DOHH2 (cell line): Measurements from ENCODE around the gene TGM4.

Experiments
- H3F3A ChIP-seq: fragments of 200-600 bp; sonication (generic), shearing (Covaris generic); 2 replicates; pipeline ENCODE4 v1.6.0; 2016; ENCODE audit warnings: antibody characterized with exemption, mild to moderate bottlenecking; ENCODE audit not compliant: control insufficient read depth, insufficient read depth
- H3K27ac ChIP-seq: fragments of 200-600 bp; sonication (generic); 2 replicates; pipeline ENCODE4 v1.5.1; 2014; ENCODE audit warnings: low read depth, mild to moderate bottlenecking, low read length, moderate library complexity
- H3K27me3 ChIP-seq: fragments of 200-600 bp; sonication (generic); 2 replicates; pipeline ENCODE4 v1.6.1; 2014; ENCODE audit warnings: mild to moderate bottlenecking, low read length, mixed read lengths; ENCODE audit not compliant: control insufficient read depth
- H3K36me3 ChIP-seq: fragments of 200-600 bp; sonication (generic); 2 replicates; pipeline ENCODE4 v1.6.1; 2014; ENCODE audit warnings: mild to moderate bottlenecking, low read length, moderate library complexity, mixed read lengths; ENCODE audit not compliant: control insufficient read depth
- H3K4me1 ChIP-seq: fragments of 200-600 bp; sonication (generic); 2 replicates; pipeline ENCODE4 v1.6.1; 2014; ENCODE audit warnings: mild to moderate bottlenecking, low read length, mixed read lengths; ENCODE audit not compliant: control insufficient read depth
- H3K4me2 ChIP-seq: fragments of 200-600 bp; sonication (generic); 2 replicates; pipeline ENCODE4 v1.6.0; 2014; ENCODE audit warnings: mild to moderate bottlenecking, low read length, moderate library complexity
- H3K4me3 ChIP-seq: fragments of 200-600 bp; sonication (generic); 2 replicates; pipeline ENCODE4 v1.5.1; 2014; ENCODE audit warnings: mild to moderate bottlenecking, low read length, mixed read lengths
- H3K79me2 ChIP-seq: fragments of 200-600 bp; sonication (generic); 2 replicates; pipeline ENCODE4 v1.6.1; 2014; ENCODE audit warnings: mild to moderate bottlenecking, low read length, mixed read lengths; ENCODE audit not compliant: control insufficient read depth
- H3K9me2 ChIP-seq: fragments of 200-600 bp; sonication (generic); replicated peaks from 2 replicates; pipeline ENCODE4 v1.6.1; 2014; ENCODE audit warnings: mild to moderate bottlenecking, low read length, mixed read lengths; ENCODE audit not compliant: control insufficient read depth
- H3K9me3 ChIP-seq: fragments of 200-600 bp; sonication (generic); 2 replicates; pipeline ENCODE4 v1.6.1; 2014; ENCODE audit warnings: antibody characterized with exemption, low read length, mixed read lengths; ENCODE audit not compliant: control insufficient read depth, insufficient read depth
- H4K20me1 ChIP-seq: fragments of 200-600 bp; sonication (generic); 2 replicates; pipeline ENCODE4 v1.6.0; 2014; ENCODE audit warnings: low read depth, mild to moderate bottlenecking, antibody characterized with exemption, low read length, moderate library complexity; ENCODE audit not compliant: control insufficient read depth, insufficient read depth
- EZH2phosphoT487 ChIP-seq: fragments of 200-600 bp; sonication (generic); IDR thresholded peaks from 2 replicates; pipeline ENCODE4 v1.6.1; 2017; ENCODE audit warnings: borderline replicate concordance, mild to moderate bottlenecking, antibody characterized with exemption, low read length, moderate library complexity, mixed read lengths
- TF ChIP-seq, protein P1 (sequence below): fragments of 200-600 bp; sonication (generic); IDR thresholded peaks from one replicate; pipeline ENCODE4 v1.5.1; 2014; ENCODE audit warnings: antibody characterized with exemption, mild to moderate bottlenecking, low read depth, low read length; ENCODE audit not compliant: poor library complexity, severe bottlenecking

The TGM4 gene

GRCh38 chr3:44955917-44956316 lies 81.5 kb downstream of the TGM4 start:
- Histone ChIP-seq H3K4me1 (peaks cover 42% of the 10 kb centered on the region), H3K79me2 (peaks cover 36% of the 10 kb centered on the region), H3K36me3 (peaks cover 27% of the 10 kb centered on the region; the same call in 1 of the 2 replicates), H3K9me2 (no peaks in the 10 kb centered on the region), H3K27ac (no peak overlapping the region), H3K9me3 (no peaks in the 10 kb centered on the region), H3K27me3 (no peaks in the 10 kb centered on the region), H3F3A (no peaks in the 10 kb centered on the region), H4K20me1 (no peaks in the 10 kb centered on the region), H3K4me3 (peak overlapping the region; percentile 19; the same call in 1 of the 2 replicates), H3K4me2 (peak overlapping the region; percentile 40)
- TF ChIP-seq, protein P1, sequence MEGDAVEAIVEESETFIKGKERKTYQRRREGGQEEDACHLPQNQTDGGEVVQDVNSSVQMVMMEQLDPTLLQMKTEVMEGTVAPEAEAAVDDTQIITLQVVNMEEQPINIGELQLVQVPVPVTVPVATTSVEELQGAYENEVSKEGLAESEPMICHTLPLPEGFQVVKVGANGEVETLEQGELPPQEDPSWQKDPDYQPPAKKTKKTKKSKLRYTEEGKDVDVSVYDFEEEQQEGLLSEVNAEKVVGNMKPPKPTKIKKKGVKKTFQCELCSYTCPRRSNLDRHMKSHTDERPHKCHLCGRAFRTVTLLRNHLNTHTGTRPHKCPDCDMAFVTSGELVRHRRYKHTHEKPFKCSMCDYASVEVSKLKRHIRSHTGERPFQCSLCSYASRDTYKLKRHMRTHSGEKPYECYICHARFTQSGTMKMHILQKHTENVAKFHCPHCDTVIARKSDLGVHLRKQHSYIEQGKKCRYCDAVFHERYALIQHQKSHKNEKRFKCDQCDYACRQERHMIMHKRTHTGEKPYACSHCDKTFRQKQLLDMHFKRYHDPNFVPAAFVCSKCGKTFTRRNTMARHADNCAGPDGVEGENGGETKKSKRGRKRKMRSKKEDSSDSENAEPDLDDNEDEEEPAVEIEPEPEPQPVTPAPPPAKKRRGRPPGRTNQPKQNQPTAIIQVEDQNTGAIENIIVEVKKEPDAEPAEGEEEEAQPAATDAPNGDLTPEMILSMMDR = no peak
- no peak for TF ChIP-seq EZH2phosphoT487

GRCh38 chr3:44957986-44958385 lies 83.6 kb downstream of the TGM4 start:
- no peak overlapping the region for H3K4me3 ChIP-seq
- H3K79me2 ChIP-seq = peaks cover 44% of the 10 kb centered on the region

DNA sequence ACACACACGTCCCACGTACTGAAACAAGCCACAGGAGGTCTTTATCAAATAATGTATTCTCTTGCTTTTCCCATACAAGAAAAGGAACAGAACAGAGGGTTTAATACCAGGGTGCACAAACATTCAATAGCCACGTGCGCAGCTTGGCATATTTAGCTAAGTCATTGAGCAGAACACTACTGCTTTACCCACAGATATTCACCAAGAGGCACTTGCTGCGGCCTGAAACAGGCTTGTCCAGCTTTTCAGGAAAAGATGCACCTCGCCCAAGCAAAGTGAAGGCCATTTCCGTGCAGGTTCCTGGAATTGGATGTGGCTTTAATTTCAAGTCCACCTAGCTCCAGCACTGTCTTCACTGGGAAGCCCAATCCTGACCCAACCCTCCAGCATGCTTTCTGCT lies 84.0 kb downstream of the TGM4 start:
- Histone ChIP-seq H3K4me2 (no peak overlapping the region), H3F3A (no peaks in the 10 kb centered on the region), H3K4me3 (no peak overlapping the region), H3K9me3 (no peaks in the 10 kb centered on the region), H3K79me2 (peaks cover 48% of the 10 kb centered on the region), H3K27me3 (no peaks in the 10 kb centered on the region), H3K36me3 (peaks cover 22% of the 10 kb centered on the region; the same call in 1 of the 2 replicates), H3K27ac (no peak overlapping the region), H4K20me1 (peaks cover 6% of the 10 kb centered on the region; the same call in 1 of the 2 replicates), H3K9me2 (no peaks in the 10 kb centered on the region), H3K4me1 (peaks cover 35% of the 10 kb centered on the region)
- TF ChIP-seq EZH2phosphoT487 = no peak
- TF ChIP-seq, protein P1 = no peak

More at GRCh38 chr3:44957986-44958385, 83.6 kb downstream of the TGM4 start:
- peaks cover 23% of the 10 kb centered on the region; the same call in 1 of the 2 replicates for H3K36me3 ChIP-seq
- no peak overlapping the region for H3K27ac ChIP-seq
- peaks cover 6% of the 10 kb centered on the region; the same call in 1 of the 2 replicates for H4K20me1 ChIP-seq
- no peak for TF ChIP-seq EZH2phosphoT487
- TF ChIP-seq, protein P1 = no peak
- no peak overlapping the region for H3K4me2 ChIP-seq
- H3F3A ChIP-seq = no peaks in the 10 kb centered on the region
- no peaks in the 10 kb centered on the region for H3K9me3 ChIP-seq
- H3K4me1 ChIP-seq = peaks cover 35% of the 10 kb centered on the region
- no peaks in the 10 kb centered on the region for H3K9me2 ChIP-seq
- no peaks in the 10 kb centered on the region for H3K27me3 ChIP-seq
